Parathyroid adenoma (tissue), 2 donors: ENCODE measurements around the gene PCF11.

Source experiments
- H2AFZ ChIP-seq: fragments of 300-600 bp; sonication (generic); one replicate; pipeline ENCODE4 v1.7.0; 2017; ENCODE audit warnings: antibody characterized with exemption, mild to moderate bottlenecking
- H3K27ac ChIP-seq: fragments of 300-600 bp; sonication (generic); one replicate; pipeline ENCODE4 v1.7.0; 2017
- H3K27me3 ChIP-seq: fragments of 300-600 bp; sonication (generic); one replicate; pipeline ENCODE4 v1.7.0; 2017; ENCODE audit warnings: low read length; ENCODE audit not compliant: control insufficient read depth, insufficient read depth
- H3K36me3 ChIP-seq: fragments of 300-600 bp; sonication (generic); one replicate; pipeline ENCODE4 v1.7.0; 2017; ENCODE audit warnings: low read length; ENCODE audit not compliant: control insufficient read depth, insufficient read depth
- H3K4me1 ChIP-seq: fragments of 300-600 bp; sonication (generic); one replicate; pipeline ENCODE4 v1.7.0; 2017; ENCODE audit warnings: control low read depth
- H3K4me2 ChIP-seq: fragments of 300-600 bp; sonication (generic); one replicate; pipeline ENCODE4 v1.7.0; 2017; ENCODE audit warnings: low read length
- H3K4me3 ChIP-seq: fragments of 300-600 bp; sonication (generic); one replicate; pipeline ENCODE4 v1.7.0; 2017; ENCODE audit warnings: low read depth, low read length
- H3K79me2 ChIP-seq: fragments of 300-600 bp; sonication (generic); one replicate; pipeline ENCODE4 v1.7.0; 2017; ENCODE audit warnings: control low read depth
- H3K9ac ChIP-seq: fragments of 300-600 bp; sonication (generic); one replicate; pipeline ENCODE4 v1.7.0; 2017; ENCODE audit warnings: mild to moderate bottlenecking
- H3K9me3 ChIP-seq: fragments of 300-600 bp; sonication (generic); one replicate; pipeline ENCODE4 v1.7.0; 2017; ENCODE audit warnings: low read length; ENCODE audit not compliant: control insufficient read depth
- CTCF ChIP-seq: fragments of 300-600 bp; sonication (generic); IDR thresholded peaks from one replicate; pipeline ENCODE4 v1.7.0; 2017; ENCODE audit warnings: antibody characterized with exemption, mild to moderate bottlenecking
- donor health status: primary hyperparathyroidism.

PCF11 gene

GRCh38 chr11:83193315-83194280, 36.7 kb downstream of the PCF11 start, which contains the start of gene ANKRD42:
Gene ANKRD42, plus strand, starts transcription at chr11:83193712. Its CDS starts 959 bp downstream, at chr11:83194671.
- H3K36me3 ChIP-seq: no peaks in the 10 kb centered on the region
- TF ChIP-seq CTCF: no peak
- peak within 1 kb of the TSS; percentile 46 for H3K4me2 ChIP-seq
- peak within 1 kb of the TSS; percentile 80 for H3K4me3 ChIP-seq
- H2AFZ ChIP-seq: peak within 1 kb of the TSS; percentile 71
- no peaks in the 10 kb centered on the region for H3K9me3 ChIP-seq
- no peaks in the 10 kb centered on the region for H3K4me1 ChIP-seq
- peak within 1 kb of the TSS; percentile 5 for H3K9ac ChIP-seq
- H3K27me3 ChIP-seq: no peaks in the 10 kb centered on the region
- peaks cover 9% of the 10 kb centered on the region for H3K79me2 ChIP-seq
- peak within 1 kb of the TSS; percentile 87 for H3K27ac ChIP-seq

GRCh38 chr11:83194281-83195142, 37.6 kb downstream of the PCF11 start:
- Histone ChIP-seq H3K9ac (no peak overlapping the region), H3K27ac (peak overlapping the region; percentile 87), H3K79me2 (peaks cover 9% of the 10 kb centered on the region), H3K4me2 (peak overlapping the region; percentile 46), H3K27me3 (no peaks in the 10 kb centered on the region), H3K4me1 (no peaks in the 10 kb centered on the region), H3K9me3 (no peaks in the 10 kb centered on the region), H3K36me3 (no peaks in the 10 kb centered on the region), H2AFZ (peak overlapping the region; percentile 71), H3K4me3 (peak overlapping the region; percentile 80)
- no peak for TF ChIP-seq CTCF

- no peaks in the 10 kb centered on the region for H3K27me3 ChIP-seq
- peaks cover 9% of the 10 kb centered on the region for H3K79me2 ChIP-seq
- peak overlapping the region; percentile 46 for H3K4me2 ChIP-seq
- H3K9me3 ChIP-seq: no peaks in the 10 kb centered on the region
- TF ChIP-seq CTCF: no peak
- peak overlapping the region; percentile 71 for H2AFZ ChIP-seq
- no peak overlapping the region for H3K27ac ChIP-seq
- peak overlapping the region; percentile 80 for H3K4me3 ChIP-seq
- no peaks in the 10 kb centered on the region for H3K36me3 ChIP-seq
- no peak overlapping the region for H3K9ac ChIP-seq
- no peaks in the 10 kb centered on the region for H3K4me1 ChIP-seq
Observed at GRCh38 chr11:83195143-83195466, 38.2 kb downstream of the PCF11 start.

GRCh38 chr11:83195649-83196048, 38.7 kb downstream of the PCF11 start:
- H3K79me2 ChIP-seq: peaks cover 9% of the 10 kb centered on the region
- no peak for TF ChIP-seq CTCF
- no peaks in the 10 kb centered on the region for H3K27me3 ChIP-seq
- no peak overlapping the region for H2AFZ ChIP-seq
- H3K9me3 ChIP-seq: no peaks in the 10 kb centered on the region
- H3K4me3 ChIP-seq: no peak overlapping the region
- no peak overlapping the region for H3K27ac ChIP-seq
- H3K36me3 ChIP-seq: no peaks in the 10 kb centered on the region
- H3K4me1 ChIP-seq: no peaks in the 10 kb centered on the region
- H3K4me2 ChIP-seq: no peak overlapping the region
- no peak overlapping the region for H3K9ac ChIP-seq
